ENCODE results near the gene TTF2. TPM values are rescaled to one million over a fixed set of nuclear protein-coding genes. Genes with fewer than 3 reads are reported as not detected.
A peak's percentile ranks its signal among the peaks of the same experiment; 100 is the strongest.

Gene TTF2
- total and polyA plus RNA-seq, 2 experiments from 2014 or later: 84.7 to 85.4 TPM

DNA sequence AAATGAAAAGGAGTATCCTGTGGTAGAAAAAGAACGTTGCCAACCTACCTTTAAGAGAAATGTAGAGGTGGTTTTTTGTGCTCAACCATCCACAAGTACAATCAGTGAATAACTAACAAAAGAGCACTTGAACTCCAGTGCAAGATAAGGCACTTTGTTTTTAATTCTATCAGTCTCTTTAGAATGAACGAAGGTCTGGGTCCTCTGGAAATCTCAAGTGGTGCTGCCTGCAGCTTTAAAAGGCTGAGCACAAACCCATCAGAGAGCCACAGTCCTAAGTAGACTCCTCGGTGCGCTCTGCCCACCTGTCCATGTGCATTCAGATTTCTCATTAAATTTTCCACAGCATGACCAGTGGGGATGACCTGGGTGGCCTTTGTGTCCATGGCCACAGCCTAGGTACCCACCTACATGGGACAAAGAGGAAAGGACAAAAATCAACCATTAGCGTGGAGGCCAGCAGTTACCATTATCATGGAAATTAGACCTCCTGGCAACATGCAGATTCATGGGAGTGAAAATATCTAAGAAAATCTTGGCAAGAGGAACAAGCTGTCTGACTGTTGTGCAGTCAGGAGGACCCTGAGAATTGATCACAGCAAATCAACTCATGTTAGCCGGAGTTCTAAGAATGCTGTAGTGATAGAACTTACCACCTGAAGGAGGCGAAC lies 52.1 kb downstream of the TTF2 start:
- Histone ChIP-seq H3K79me2 (replicated peaks; ENCODE audit: insufficient read depth) (no peaks in the 10 kb centered on the region), H3K4me3 (no peak overlapping the region), H2AFZ (no peak overlapping the region), H3K36me3 (ENCODE audit: insufficient read depth) (peaks cover 27% of the 10 kb centered on the region), H4K20me1 (replicated peaks; ENCODE audit: insufficient read depth) (no peaks in the 10 kb centered on the region), H3K4me1 (ENCODE audit: insufficient read depth) (peaks cover 7% of the 10 kb centered on the region), H3F3A (replicated peaks; ENCODE audit: low read depth) (0 out of 2 replicates have a peak, but pooled peaks cover 3% of the 10 kb centered on the region), H3K9me2 (ENCODE audit: insufficient read depth) (no peaks in the 10 kb centered on the region), H3K4me2 (peak overlapping the region; percentile 59), H3K27me3 (ENCODE audit: insufficient read depth) (no peaks in the 10 kb centered on the region), H3K27ac (ENCODE audit: low read depth) (no peak overlapping the region)
- Mint-ChIP-seq H3K27me3 (ENCODE audit: insufficient read depth, low read depth, poor library complexity) (peaks cover 12% of the 10 kb centered on the region), H3K4me3 (no peak overlapping the region; the same call in 2 of the 3 replicates), H3K36me3 (ENCODE audit: low read depth) (peaks cover 64% of the 10 kb centered on the region), H3K27ac (peak overlapping the region; percentile 55), H3K4me1 (peaks cover 10% of the 10 kb centered on the region), H3K9me3 (no peaks in the 10 kb centered on the region)
- TF ChIP-seq JUNB (IDR thresholded peaks at IDR 0.05; ENCODE audit: unreplicated experiment) (no peak), EZH2phosphoT487 (IDR thresholded peaks at IDR 0.05; ENCODE audit: unreplicated experiment) (no peak), NANOG (IDR thresholded peaks at IDR 0.05; ENCODE audit: borderline replicate concordance) (no peak)
- TF ChIP-seq, protein P1, sequence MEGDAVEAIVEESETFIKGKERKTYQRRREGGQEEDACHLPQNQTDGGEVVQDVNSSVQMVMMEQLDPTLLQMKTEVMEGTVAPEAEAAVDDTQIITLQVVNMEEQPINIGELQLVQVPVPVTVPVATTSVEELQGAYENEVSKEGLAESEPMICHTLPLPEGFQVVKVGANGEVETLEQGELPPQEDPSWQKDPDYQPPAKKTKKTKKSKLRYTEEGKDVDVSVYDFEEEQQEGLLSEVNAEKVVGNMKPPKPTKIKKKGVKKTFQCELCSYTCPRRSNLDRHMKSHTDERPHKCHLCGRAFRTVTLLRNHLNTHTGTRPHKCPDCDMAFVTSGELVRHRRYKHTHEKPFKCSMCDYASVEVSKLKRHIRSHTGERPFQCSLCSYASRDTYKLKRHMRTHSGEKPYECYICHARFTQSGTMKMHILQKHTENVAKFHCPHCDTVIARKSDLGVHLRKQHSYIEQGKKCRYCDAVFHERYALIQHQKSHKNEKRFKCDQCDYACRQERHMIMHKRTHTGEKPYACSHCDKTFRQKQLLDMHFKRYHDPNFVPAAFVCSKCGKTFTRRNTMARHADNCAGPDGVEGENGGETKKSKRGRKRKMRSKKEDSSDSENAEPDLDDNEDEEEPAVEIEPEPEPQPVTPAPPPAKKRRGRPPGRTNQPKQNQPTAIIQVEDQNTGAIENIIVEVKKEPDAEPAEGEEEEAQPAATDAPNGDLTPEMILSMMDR (conservative IDR thresholded peaks at IDR 0.05; ENCODE audit: low read depth in 2 of 2): peak; percentile 26 to 47; a peak in 2 of 4 replicates
- TF ChIP-seq, protein P2, sequence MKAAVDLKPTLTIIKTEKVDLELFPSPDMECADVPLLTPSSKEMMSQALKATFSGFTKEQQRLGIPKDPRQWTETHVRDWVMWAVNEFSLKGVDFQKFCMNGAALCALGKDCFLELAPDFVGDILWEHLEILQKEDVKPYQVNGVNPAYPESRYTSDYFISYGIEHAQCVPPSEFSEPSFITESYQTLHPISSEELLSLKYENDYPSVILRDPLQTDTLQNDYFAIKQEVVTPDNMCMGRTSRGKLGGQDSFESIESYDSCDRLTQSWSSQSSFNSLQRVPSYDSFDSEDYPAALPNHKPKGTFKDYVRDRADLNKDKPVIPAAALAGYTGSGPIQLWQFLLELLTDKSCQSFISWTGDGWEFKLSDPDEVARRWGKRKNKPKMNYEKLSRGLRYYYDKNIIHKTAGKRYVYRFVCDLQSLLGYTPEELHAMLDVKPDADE (IDR thresholded peaks at IDR 0.05): no peak
- DNase-seq (ENCODE audit: low spot score) (no peak), ATAC-seq (peak; percentile 36)

DNA sequence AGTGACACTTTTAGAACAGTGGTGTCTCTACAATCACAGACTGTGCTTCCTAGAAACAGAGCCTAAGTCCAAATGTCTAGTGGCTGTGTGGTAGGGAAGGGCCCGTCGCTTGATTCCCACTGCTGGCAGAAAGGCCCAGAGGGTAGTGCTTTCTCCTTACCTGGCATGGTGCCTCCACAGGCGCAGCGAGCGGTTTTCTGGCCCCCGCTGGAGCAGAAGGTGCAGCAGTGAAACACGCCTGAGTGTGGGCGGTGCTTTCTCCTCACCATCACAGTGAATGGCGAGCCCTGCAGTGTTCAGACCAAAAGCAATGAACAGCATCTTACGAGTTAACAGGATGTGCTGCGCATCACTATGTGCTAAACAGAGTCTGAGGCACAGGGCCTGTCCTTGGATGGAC lies 53.1 kb downstream of the TTF2 start:
- peaks cover 10% of the 10 kb centered on the region for H3K4me1 Mint-ChIP-seq
- Histone ChIP-seq H3F3A (replicated peaks; ENCODE audit: low read depth) (0 out of 2 replicates have a peak, but pooled peaks cover 3% of the 10 kb centered on the region), H3K79me2 (replicated peaks; ENCODE audit: insufficient read depth) (no peaks in the 10 kb centered on the region), H3K4me2 (no peak overlapping the region), H3K36me3 (ENCODE audit: insufficient read depth) (peaks cover 27% of the 10 kb centered on the region), H3K9me2 (ENCODE audit: insufficient read depth) (no peaks in the 10 kb centered on the region), H4K20me1 (replicated peaks; ENCODE audit: insufficient read depth) (no peaks in the 10 kb centered on the region), H3K27ac (ENCODE audit: low read depth) (no peak overlapping the region), H3K27me3 (ENCODE audit: insufficient read depth) (no peaks in the 10 kb centered on the region), H3K4me1 (ENCODE audit: insufficient read depth) (peaks cover 7% of the 10 kb centered on the region), H3K4me3 (no peak overlapping the region), H2AFZ (no peak overlapping the region)
- ATAC-seq: peak; percentile 24; the same call in 1 of the 3 replicates
- peaks cover 12% of the 10 kb centered on the region for H3K27me3 Mint-ChIP-seq (ENCODE audit: insufficient read depth, low read depth, poor library complexity)
- no peak for DNase-seq (ENCODE audit: low spot score)
- H3K9me3 Mint-ChIP-seq: no peaks in the 10 kb centered on the region
- TF ChIP-seq JUNB (IDR thresholded peaks at IDR 0.05; ENCODE audit: unreplicated experiment) (no peak), ZNF114 (CRISPR knock-in tag; IDR thresholded peaks at IDR 0.05) (no peak), POLR2AphosphoS5 (IDR thresholded peaks at IDR 0.05; ENCODE audit: low read depth) (peak; percentile 28; the same call in 1 of the 2 replicates), EZH2phosphoT487 (IDR thresholded peaks at IDR 0.05; ENCODE audit: unreplicated experiment) (no peak)
- TF ChIP-seq, protein P1 (conservative IDR thresholded peaks at IDR 0.05; ENCODE audit: low read depth in 2 of 2): no peak
- TF ChIP-seq, protein P3, sequence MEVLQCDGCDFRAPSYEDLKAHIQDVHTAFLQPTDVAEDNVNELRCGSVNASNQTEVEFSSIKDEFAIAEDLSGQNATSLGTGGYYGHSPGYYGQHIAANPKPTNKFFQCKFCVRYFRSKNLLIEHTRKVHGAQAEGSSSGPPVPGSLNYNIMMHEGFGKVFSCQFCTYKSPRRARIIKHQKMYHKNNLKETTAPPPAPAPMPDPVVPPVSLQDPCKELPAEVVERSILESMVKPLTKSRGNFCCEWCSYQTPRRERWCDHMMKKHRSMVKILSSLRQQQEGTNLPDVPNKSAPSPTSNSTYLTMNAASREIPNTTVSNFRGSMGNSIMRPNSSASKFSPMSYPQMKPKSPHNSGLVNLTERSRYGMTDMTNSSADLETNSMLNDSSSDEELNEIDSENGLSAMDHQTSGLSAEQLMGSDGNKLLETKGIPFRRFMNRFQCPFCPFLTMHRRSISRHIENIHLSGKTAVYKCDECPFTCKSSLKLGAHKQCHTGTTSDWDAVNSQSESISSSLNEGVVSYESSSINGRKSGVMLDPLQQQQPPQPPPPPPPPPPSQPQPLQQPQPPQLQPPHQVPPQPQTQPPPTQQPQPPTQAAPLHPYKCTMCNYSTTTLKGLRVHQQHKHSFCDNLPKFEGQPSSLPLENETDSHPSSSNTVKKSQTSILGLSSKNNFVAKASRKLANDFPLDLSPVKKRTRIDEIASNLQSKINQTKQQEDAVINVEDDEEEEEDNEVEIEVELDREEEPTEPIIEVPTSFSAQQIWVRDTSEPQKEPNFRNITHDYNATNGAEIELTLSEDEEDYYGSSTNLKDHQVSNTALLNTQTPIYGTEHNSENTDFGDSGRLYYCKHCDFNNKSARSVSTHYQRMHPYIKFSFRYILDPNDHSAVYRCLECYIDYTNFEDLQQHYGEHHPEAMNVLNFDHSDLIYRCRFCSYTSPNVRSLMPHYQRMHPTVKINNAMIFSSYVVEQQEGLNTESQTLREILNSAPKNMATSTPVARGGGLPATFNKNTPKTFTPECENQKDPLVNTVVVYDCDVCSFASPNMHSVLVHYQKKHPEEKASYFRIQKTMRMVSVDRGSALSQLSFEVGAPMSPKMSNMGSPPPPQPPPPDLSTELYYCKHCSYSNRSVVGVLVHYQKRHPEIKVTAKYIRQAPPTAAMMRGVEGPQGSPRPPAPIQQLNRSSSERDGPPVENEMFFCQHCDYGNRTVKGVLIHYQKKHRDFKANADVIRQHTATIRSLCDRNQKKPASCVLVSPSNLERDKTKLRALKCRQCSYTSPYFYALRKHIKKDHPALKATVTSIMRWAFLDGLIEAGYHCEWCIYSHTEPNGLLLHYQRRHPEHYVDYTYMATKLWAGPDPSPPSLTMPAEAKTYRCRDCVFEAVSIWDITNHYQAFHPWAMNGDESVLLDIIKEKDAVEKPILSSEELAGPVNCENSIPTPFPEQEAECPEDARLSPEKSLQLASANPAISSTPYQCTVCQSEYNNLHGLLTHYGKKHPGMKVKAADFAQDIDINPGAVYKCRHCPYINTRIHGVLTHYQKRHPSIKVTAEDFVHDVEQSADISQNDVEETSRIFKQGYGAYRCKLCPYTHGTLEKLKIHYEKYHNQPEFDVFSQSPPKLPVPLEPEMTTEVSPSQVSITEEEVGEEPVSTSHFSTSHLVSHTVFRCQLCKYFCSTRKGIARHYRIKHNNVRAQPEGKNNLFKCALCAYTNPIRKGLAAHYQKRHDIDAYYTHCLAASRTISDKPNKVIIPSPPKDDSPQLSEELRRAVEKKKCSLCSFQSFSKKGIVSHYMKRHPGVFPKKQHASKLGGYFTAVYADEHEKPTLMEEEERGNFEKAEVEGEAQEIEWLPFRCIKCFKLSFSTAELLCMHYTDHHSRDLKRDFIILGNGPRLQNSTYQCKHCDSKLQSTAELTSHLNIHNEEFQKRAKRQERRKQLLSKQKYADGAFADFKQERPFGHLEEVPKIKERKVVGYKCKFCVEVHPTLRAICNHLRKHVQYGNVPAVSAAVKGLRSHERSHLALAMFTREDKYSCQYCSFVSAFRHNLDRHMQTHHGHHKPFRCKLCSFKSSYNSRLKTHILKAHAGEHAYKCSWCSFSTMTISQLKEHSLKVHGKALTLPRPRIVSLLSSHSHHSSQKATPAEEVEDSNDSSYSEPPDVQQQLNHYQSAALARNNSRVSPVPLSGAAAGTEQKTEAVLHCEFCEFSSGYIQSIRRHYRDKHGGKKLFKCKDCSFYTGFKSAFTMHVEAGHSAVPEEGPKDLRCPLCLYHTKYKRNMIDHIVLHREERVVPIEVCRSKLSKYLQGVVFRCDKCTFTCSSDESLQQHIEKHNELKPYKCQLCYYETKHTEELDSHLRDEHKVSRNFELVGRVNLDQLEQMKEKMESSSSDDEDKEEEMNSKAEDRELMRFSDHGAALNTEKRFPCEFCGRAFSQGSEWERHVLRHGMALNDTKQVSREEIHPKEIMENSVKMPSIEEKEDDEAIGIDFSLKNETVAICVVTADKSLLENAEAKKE (CRISPR knock-in tag; IDR thresholded peaks at IDR 0.05): no peak
- peaks cover 64% of the 10 kb centered on the region for H3K36me3 Mint-ChIP-seq (ENCODE audit: low read depth)
- H3K4me3 Mint-ChIP-seq: no peak overlapping the region
- H3K27ac Mint-ChIP-seq: no peak overlapping the region
